Neuronal stem cell (in vitro differentiated cells): Measurements from ENCODE around the gene ZDHHC5.
"Not testable (repeated sequence)": the region's sequence is repeated elsewhere in the genome, so short reads cannot be mapped to it uniquely, and the experiment has no call there.

Source experiments
- DNase-seq: peaks from one replicate; pipeline ENCODE4 v3.0.0-alpha.2; 2013; ENCODE audit warnings: low spot score
- H2AFZ ChIP-seq: one replicate; pipeline ENCODE4 v1.6.1; 2013; ENCODE audit warnings: mild to moderate bottlenecking, low read length, inconsistent platforms
- H2AK5ac ChIP-seq: 2 replicates; pipeline ENCODE4 v1.6.1; 2013; ENCODE audit warnings: low read depth, mild to moderate bottlenecking, inconsistent platforms, low read length, moderate library complexity, mixed read lengths
- H2BK120ac ChIP-seq: 2 replicates; pipeline ENCODE4 v1.6.1; 2013; ENCODE audit warnings: low read depth, mild to moderate bottlenecking, inconsistent platforms, low read length, moderate library complexity, mixed read lengths
- H2BK12ac ChIP-seq: one replicate; pipeline ENCODE4 v1.6.1; 2013; ENCODE audit warnings: low read length, inconsistent platforms
- H2BK15ac ChIP-seq: 2 replicates; pipeline ENCODE4 v1.6.1; 2013; ENCODE audit warnings: mild to moderate bottlenecking, low read length, inconsistent platforms, mixed read lengths
- H2BK5ac ChIP-seq: one replicate; pipeline ENCODE4 v1.6.1; 2013; ENCODE audit warnings: inconsistent platforms, mild to moderate bottlenecking, low read length, moderate library complexity
- H3K14ac ChIP-seq: one replicate; pipeline ENCODE4 v1.6.1; 2013; ENCODE audit warnings: low read length, inconsistent platforms
- H3K18ac ChIP-seq: 2 replicates; pipeline ENCODE4 v1.6.1; 2013; ENCODE audit warnings: low read length, inconsistent platforms
- H3K23ac ChIP-seq: 2 replicates; pipeline ENCODE4 v1.6.1; 2013; ENCODE audit warnings: low read depth, mild to moderate bottlenecking, mixed read lengths, low read length, inconsistent platforms; ENCODE audit not compliant: poor library complexity
- H3K27ac ChIP-seq: replicated peaks from 3 replicates; pipeline ENCODE4 v1.5.1; 2013; ENCODE audit warnings: low read length, inconsistent platforms
- H3K27me3 ChIP-seq, 3 experiments: 2 replicates each; pipeline ENCODE4 v1.6.1; 2013; ENCODE audit warnings: low read length in 3 of 3, mild to moderate bottlenecking in 2 of 3, inconsistent platforms in 1 of 3, low read depth in 1 of 3, mixed read lengths in 1 of 3, moderate library complexity in 1 of 3; ENCODE audit not compliant: control insufficient read depth in 3 of 3, insufficient read depth in 3 of 3
- H3K36me3 ChIP-seq, 2 donors: replicated peaks in 1 of 2; 2 replicates each; pipeline ENCODE4 v1.6.1; 2013; ENCODE audit warnings: low read length in 2 of 2; ENCODE audit not compliant: control insufficient read depth in 2 of 2, insufficient read depth in 2 of 2
- H3K4ac ChIP-seq: 2 replicates; pipeline ENCODE4 v1.6.1; 2013; ENCODE audit warnings: inconsistent platforms, mild to moderate bottlenecking, low read length, moderate library complexity
- H3K4me1 ChIP-seq, 2 donors: 1 replicate in 1 of 2; 2 replicates in 1 of 2; pipeline ENCODE4 v1.6.1; 2013; ENCODE audit warnings: low read length in 2 of 2, low read depth in 1 of 2; ENCODE audit not compliant: control insufficient read depth in 2 of 2, insufficient read depth in 1 of 2
- H3K4me2 ChIP-seq: one replicate; pipeline ENCODE4 v1.6.1; 2013; ENCODE audit warnings: mild to moderate bottlenecking, low read length, inconsistent platforms; ENCODE audit not compliant: insufficient read depth, poor library complexity, severe bottlenecking
- H3K4me3 ChIP-seq, 2 donors: 2 replicates each; pipeline ENCODE4 v1.5.1; 2013; ENCODE audit warnings: low read length in 2 of 2, mild to moderate bottlenecking in 2 of 2, inconsistent platforms in 1 of 2, moderate library complexity in 1 of 2
- H3K79me1 ChIP-seq: one replicate; pipeline ENCODE4 v1.6.1; 2013; ENCODE audit warnings: low read depth, mild to moderate bottlenecking, inconsistent platforms, low read length, moderate library complexity
- H3K9ac ChIP-seq: one replicate; pipeline ENCODE4 v1.6.1; 2013; ENCODE audit warnings: mild to moderate bottlenecking, low read depth, low read length, inconsistent platforms; ENCODE audit not compliant: poor library complexity
- H3K9me3 ChIP-seq, 2 donors: replicated peaks in 1 of 2; 2 replicates each; pipeline versions ENCODE3 to v1.6.1; 2013; ENCODE audit warnings: low read length in 2 of 2, mild to moderate bottlenecking in 2 of 2, inconsistent platforms in 1 of 2, low read depth in 1 of 2, mixed read lengths in 1 of 2, moderate library complexity in 1 of 2; ENCODE audit not compliant: control insufficient read depth in 2 of 2, insufficient read depth in 1 of 2
- H4K8ac ChIP-seq: one replicate; pipeline ENCODE4 v1.6.1; 2013; ENCODE audit warnings: low read depth, mild to moderate bottlenecking, inconsistent platforms, low read length, moderate library complexity
- H4K91ac ChIP-seq: one replicate; pipeline ENCODE4 v1.6.1; 2013; ENCODE audit warnings: low read length, low read depth, mild to moderate bottlenecking, inconsistent platforms; ENCODE audit not compliant: poor library complexity
- WGBS, 2 donors: extraction: QIAGEN DNeasy Blood & Tissue Kit; methylation state at CpG; one replicate each; pipeline ENCODE4 v1.1.7; 2013; ENCODE audit warnings: missing lambda C conversion rate in 2 of 2, mixed read lengths in 1 of 2; ENCODE audit not compliant: insufficient read length in 2 of 2, insufficient replicate concordance in 1 of 2; ENCODE audit errors: extremely low coverage in 2 of 2; 5-methylcytosine and 5-hydroxymethylcytosine counted together

The ZDHHC5 gene

DNA sequence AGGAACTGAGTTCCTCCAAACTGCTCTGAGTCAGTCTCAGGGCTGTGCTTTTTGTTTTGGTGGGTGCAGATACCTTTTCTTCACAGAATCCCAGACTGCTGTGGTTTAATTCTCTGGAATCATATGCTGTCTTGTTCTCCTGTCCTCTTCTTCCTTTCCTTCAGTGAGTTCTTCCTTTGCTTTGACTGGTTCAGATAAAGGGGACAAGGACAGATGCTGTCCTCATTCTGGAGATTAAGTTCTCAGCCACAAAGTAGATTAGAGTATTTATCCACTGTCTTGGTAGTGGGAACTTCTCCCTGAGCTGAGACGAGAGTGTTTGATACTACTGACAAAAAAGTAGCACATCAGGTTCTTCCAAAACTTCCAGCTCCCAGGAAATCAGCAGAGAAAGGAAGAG is 13.3 kb downstream of the ZDHHC5 start:
- H3K4me3 ChIP-seq = no peak overlapping the region
- DNase-seq = no peak

GRCh38 chr11:57690474-57690873 is 22.6 kb downstream of the ZDHHC5 start:
- peaks cover 30 to 93% of the 10 kb centered on the region in 2 donors for H3K36me3 ChIP-seq
- H3K23ac ChIP-seq = not testable (repeated sequence)

More for the DNA sequence above, 13.3 kb downstream of the ZDHHC5 start:
- Histone ChIP-seq H3K23ac (no peak overlapping the region), H2AFZ (no peak overlapping the region), H3K79me1 (no peaks in the 10 kb centered on the region), H2BK120ac (no peak overlapping the region), H3K36me3 (peaks cover 19 to 90% of the 10 kb centered on the region in 2 donors), H2BK15ac (no peak overlapping the region), H3K9ac (no peak overlapping the region), H2BK5ac (no peak overlapping the region), H3K4me1 (no peaks in the 10 kb centered on the region), H3K14ac (no peak overlapping the region), H2AK5ac (no peak overlapping the region), H4K91ac (no peak overlapping the region), H3K4ac (no peak overlapping the region), H3K9me3 (no peaks in the 10 kb centered on the region), H2BK12ac (no peak overlapping the region), H3K18ac (no peak overlapping the region), H3K4me2 (no peak overlapping the region), H4K8ac (no peak overlapping the region), H3K27ac (no peak overlapping the region), H3K27me3 (no peaks in the 10 kb centered on the region)
- no CpG with 5 or more reads among the region's 1 CpG for WGBS, 2 donors

GRCh38 chr11:57698843-57699365 is 31.0 kb downstream of the ZDHHC5 start:
- no peak for DNase-seq
- H3K27me3 ChIP-seq = no peaks in the 10 kb centered on the region
- peak overlapping the region; percentile 26 for H3K23ac ChIP-seq
- H4K91ac ChIP-seq = no peak overlapping the region
- no peak overlapping the region for H2BK120ac ChIP-seq
- H3K18ac ChIP-seq = no peak overlapping the region
- H3K4me2 ChIP-seq = no peak overlapping the region
- no peak overlapping the region for H2AFZ ChIP-seq
- H3K36me3 ChIP-seq = peaks cover 43 to 90% of the 10 kb centered on the region in 2 donors
- no peak overlapping the region for H3K4ac ChIP-seq
- no peak overlapping the region for H3K27ac ChIP-seq
- H2AK5ac ChIP-seq = no peak overlapping the region
- no CpG with 5 or more reads among the region's 18 CpGs for WGBS, 2 donors
- H4K8ac ChIP-seq = no peak overlapping the region
- H2BK12ac ChIP-seq = no peak overlapping the region
- H2BK5ac ChIP-seq = peak overlapping the region; percentile 4
- H2BK15ac ChIP-seq = no peak overlapping the region
- no peaks in the 10 kb centered on the region for H3K4me1 ChIP-seq
- no peaks in the 10 kb centered on the region for H3K9me3 ChIP-seq
- H3K14ac ChIP-seq = no peak overlapping the region
- H3K79me1 ChIP-seq = no peaks in the 10 kb centered on the region
- peak overlapping the region in 1 of 2 donors; percentile 42 for H3K4me3 ChIP-seq
- H3K9ac ChIP-seq = no peak overlapping the region

More at GRCh38 chr11:57690474-57690873, 22.6 kb downstream of the ZDHHC5 start:
- not testable (repeated sequence) for DNase-seq, H2BK12ac ChIP-seq, H2BK15ac ChIP-seq, H3K18ac ChIP-seq, H3K27ac ChIP-seq, H3K4me3 ChIP-seq, H2AK5ac ChIP-seq, H4K8ac ChIP-seq, H3K4ac ChIP-seq, H2AFZ ChIP-seq, H3K79me1 ChIP-seq, H3K4me1 ChIP-seq, H4K91ac ChIP-seq, H2BK120ac ChIP-seq, H3K4me2 ChIP-seq, H2BK5ac ChIP-seq, H3K9me3 ChIP-seq, H3K27me3 ChIP-seq, H3K9ac ChIP-seq, H3K14ac ChIP-seq
- no CpG with 5 or more reads among the region's 5 CpGs for WGBS, 2 donors

DNA sequence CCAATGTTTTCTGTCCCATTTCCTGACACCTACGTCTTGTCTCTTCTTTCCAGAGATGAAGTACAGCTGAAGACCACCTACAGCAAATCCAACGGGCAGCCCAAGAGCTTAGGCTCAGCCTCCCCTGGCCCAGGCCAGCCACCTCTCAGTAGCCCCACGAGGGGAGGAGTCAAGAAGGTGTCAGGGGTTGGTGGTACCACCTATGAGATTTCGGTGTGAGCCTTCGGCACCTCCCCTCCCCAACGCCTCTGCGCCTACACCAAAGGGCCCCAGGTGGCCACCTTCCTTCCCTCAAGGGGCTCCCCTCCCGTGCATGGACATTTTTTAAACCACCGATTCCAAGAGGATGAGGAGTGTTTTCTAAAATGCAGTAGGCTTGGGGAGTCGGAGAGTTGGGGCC is 31.9 kb downstream of the ZDHHC5 start:
- H3K18ac ChIP-seq = no peak overlapping the region
- no peak overlapping the region for H3K4me2 ChIP-seq
- no peak overlapping the region for H2AK5ac ChIP-seq
- H3K27ac ChIP-seq = no peak overlapping the region
- no peak overlapping the region for H2AFZ ChIP-seq
- no peak overlapping the region for H4K91ac ChIP-seq
- DNase-seq = no peak
- no peak overlapping the region for H3K4me3 ChIP-seq
- WGBS, 2 donors = no CpG with 5 or more reads among the region's 10 CpGs
- H2BK12ac ChIP-seq = no peak overlapping the region
- no peak overlapping the region for H2BK120ac ChIP-seq
- H3K9me3 ChIP-seq = no peaks in the 10 kb centered on the region
- no peaks in the 10 kb centered on the region for H3K4me1 ChIP-seq
- no peak overlapping the region for H4K8ac ChIP-seq
- no peak overlapping the region for H3K14ac ChIP-seq
- H3K23ac ChIP-seq = no peak overlapping the region
- no peaks in the 10 kb centered on the region for H3K79me1 ChIP-seq
- H3K4ac ChIP-seq = no peak overlapping the region
- H3K9ac ChIP-seq = no peak overlapping the region
- H3K36me3 ChIP-seq = peaks cover 48 to 90% of the 10 kb centered on the region in 2 donors
- no peak overlapping the region for H2BK5ac ChIP-seq
- H3K27me3 ChIP-seq = no peaks in the 10 kb centered on the region
- no peak overlapping the region for H2BK15ac ChIP-seq
